GM21619 (cell line): Measurements from ENCODE around the gene UNK.
"Not testable (repeated sequence)": the region's sequence is repeated elsewhere in the genome, so short reads cannot be mapped to it uniquely, and the experiment has no call there.

Experiments used
- ATAC-seq: cut with Tn5 transposase; IDR thresholded peaks from one replicate; pipeline ENCODE4 v1.9.1; 2021; ENCODE audit not compliant: unreplicated experiment

Gene UNK

GRCh38 chr17:75753514-75754377 lies 30.9 kb upstream of the UNK start:
- ATAC-seq: peak; percentile 50

DNA sequence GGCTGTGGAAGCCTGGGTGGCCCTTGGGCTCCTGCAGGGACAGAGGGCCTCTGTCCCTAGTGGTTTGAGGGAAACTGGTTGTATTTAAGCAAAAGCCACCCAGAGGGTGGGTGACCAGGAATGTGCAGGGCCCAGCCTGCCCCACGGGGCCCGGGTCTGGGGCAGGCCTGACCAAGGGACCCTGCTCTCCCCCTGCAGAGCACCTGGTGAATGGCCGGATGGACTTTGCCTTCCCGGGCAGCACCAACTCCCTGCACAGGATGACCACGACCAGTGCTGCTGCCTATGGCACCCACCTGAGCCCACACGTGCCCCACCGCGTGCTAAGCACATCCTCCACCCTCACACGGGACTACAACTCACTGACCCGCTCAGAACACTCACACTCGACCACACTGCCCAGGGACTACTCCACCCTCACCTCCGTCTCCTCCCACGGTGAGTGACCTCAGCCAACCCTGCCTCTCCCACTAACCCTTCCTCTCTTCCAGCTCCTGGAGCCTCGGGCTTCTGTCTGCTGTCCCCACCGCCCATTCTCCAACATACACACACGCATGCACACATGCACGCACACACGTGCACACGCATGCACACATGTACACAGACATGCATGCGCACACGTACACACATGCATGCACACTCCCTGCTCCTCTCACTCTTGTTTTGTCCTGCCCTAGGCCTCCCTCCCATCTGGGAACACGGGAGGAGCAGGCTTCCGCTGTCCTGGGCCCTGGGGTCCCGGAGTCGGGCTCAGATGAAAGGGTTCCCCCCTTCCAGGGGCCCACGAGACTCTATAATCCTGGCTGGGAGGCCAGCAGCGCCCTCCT lies 30.0 kb upstream of the UNK start:
- no peak for ATAC-seq

GRCh38 chr17:75755205-75755901 lies 29.3 kb upstream of the UNK start:
- no peak for ATAC-seq

DNA sequence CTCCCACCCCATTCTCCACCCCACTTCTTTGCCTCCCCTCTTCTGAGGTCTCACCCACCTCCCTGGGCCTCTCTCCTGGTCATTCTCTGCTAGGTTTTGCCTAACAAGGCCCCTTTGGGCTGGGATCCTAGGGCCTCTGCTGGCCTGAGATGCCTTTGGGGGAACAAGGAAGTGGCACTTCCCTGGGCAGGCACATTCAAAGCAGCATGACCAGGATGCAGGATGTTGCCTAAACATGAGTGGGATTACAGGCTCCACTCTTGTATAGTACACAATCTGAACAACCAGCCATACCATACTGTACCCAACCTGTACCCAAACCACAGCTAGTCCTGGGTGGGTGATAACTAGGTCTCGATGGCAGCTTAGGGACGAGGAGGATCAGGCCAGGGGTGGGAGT lies 28.6 kb upstream of the UNK start:
- ATAC-seq: no peak

GRCh38 chr17:75756451-75757085 lies 28.0 kb upstream of the UNK start:
- no peak for ATAC-seq

GRCh38 chr17:75757086-75757681 lies 27.4 kb upstream of the UNK start:
- no peak for ATAC-seq

- ATAC-seq: no peak
Observed at GRCh38 chr17:75758131-75758905, 26.3 kb upstream of the UNK start.

- no peak for ATAC-seq
Observed at GRCh38 chr17:75759457-75759856, 25.1 kb upstream of the UNK start.

GRCh38 chr17:75759978-75760640 lies 24.5 kb upstream of the UNK start:
- not testable (repeated sequence) for ATAC-seq

DNA sequence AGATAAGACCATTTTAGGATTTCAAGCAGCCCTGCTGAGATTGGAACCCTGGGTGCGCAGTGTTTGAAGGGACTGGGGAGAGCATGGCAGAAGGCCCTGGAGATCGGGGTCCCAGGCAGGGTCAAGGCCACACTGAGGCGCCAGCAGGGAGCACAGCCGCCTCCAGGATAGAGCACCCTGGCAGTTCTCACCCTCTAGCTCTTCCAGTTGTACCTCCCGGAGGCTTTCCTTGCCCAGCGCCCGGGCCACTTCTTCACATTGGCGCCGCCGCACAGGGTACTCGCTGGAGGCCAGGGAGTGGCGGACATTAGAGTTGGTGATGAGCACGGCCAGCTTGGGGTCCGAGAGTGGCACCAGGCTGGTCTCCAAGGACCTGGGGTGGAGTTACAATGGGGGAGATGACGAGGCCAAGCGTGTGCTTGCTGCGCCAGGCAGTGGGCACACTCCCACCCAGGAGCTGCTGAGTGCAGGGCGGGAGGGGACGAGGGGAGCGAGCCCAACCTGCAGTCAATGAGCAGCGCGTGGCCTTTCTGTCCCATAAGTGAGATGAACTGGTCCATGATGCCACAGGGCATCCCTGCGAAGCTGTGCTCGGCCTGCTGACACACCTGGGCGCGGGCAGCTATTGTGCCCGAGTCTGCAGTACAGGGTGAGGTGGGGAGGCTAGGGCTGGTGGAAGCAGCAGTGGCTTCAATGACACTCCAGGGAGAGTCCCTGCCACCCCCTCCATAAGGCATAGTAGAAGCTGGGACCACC lies 21.9 kb upstream of the UNK start:
- no peak for ATAC-seq

DNA sequence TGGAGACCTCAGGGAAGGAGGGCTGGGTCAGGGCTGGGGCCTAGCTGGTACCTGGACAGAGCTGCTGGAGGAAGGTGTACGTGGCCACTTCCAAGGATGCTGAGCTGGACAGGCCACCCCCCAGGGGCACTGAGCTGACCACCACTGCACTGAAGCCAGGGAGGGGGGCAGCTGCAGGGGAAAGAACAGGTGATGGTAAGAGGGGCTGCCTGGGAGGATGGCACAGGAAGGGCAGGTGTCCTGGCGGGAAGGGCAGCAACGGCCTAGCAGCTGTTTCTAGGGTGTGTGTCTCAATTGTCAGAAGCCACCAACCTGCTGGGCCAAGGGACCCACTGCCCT lies 21.4 kb upstream of the UNK start:
- no peak for ATAC-seq

- no peak for ATAC-seq
Observed at GRCh38 chr17:75763613-75764416, 20.8 kb upstream of the UNK start.

GRCh38 chr17:75764417-75764710 lies 20.2 kb upstream of the UNK start:
- no peak for ATAC-seq

DNA sequence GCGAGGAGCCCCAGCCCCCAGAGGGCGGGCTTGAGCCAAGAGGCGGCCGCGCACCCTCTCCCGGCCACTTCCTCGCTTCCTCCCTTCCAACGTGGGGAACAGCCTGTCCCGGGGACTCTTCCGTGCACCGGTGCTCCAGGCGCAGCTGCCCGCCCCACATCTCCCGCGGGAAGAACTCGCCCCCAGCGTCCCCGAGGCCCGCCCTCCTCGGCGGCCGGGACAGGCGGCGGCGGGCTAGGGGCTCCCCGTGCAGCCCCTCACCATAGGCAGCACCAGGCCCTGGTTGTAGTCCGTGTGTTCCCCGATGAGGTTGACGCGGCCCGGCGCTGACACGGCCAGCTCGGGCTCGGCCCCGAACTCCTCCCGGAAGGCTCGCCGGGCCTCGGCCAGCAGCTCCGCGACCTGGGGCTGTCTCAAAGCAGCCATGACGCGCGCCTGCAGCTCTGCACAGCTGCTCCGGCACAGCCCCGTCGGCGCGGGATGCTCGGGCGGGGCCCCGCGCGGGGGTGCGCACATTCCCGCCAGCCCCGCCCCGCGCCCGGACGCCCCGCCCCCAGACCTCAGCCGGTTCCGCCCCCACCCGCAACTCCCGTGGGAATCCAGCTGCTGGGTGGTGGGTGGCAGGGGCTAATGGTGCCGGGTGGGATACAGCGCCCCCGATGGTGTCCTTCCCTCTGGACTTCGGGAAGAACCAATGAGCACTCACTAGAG lies 19.7 kb upstream of the UNK start, which contains the start of gene GALK1:
GALK1 (minus strand) TSS at position 482 of the 711 bp plus-strand sequence; CDS start at position 426, 56 bp downstream.
- peak; percentile 66 for ATAC-seq

GRCh38 chr17:75765981-75766380 lies 18.6 kb upstream of the UNK start:
- ATAC-seq: no peak

DNA sequence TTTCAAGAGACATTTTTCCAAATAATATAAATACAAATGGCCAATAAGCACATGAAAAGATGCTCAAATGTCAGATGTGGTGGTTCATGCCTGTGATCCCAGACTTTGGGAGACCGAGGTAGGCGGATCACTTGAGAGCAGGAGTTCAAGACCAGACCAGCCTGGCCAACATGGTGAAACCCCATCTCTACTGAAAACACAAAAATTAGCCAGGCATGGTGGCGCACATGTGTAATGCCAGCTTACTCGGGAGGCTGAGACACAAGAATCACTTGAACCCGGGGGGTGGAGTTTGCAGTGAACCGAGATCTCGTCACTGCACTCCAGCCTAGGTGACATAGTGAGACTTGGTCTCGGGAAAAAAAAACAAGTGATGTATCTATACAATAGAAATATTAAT lies 16.7 kb upstream of the UNK start:
- no peak for ATAC-seq

GRCh38 chr17:75769536-75769935 lies 15.1 kb upstream of the UNK start:
- ATAC-seq: no peak
